Measurements from ENCODE around the gene SPOCD1.

The SPOCD1 gene

DNA sequence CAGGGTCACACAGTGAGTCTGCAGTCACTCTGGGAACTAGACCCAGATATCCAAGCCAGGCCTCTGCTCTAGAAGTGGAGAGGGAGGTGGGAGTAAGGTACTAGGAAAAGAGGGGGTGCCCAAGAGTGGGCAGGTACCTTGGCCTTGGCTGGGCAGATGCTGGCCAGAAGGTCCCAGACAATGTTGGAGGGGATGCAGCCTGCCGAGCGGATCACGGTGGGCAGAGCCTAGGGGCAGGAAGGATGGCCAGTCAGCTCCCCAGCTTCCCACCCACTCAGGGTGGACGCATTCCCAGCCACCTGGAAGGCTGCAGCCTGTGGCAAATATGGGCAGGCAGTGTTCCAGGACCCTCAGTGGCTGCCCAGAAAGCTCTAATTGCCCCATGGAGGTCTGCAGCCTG lies 23.3 kb downstream of the SPOCD1 start:
- no peaks in the 10 kb centered on the region for H3K9me3 ChIP-seq (ENCODE audit: insufficient read depth, low read depth, low read length)
- 90% methylated on average over 4 of the region's 4 CpGs for WGBS
- H3K27me3 ChIP-seq (ENCODE audit: insufficient read depth, low read length), result no peaks in the 10 kb centered on the region
- peaks cover 5% of the 10 kb centered on the region; the same call in 1 of the 2 replicates for H3K4me1 ChIP-seq (ENCODE audit: insufficient read depth, low read length)
- no peak overlapping the region for H3K27ac ChIP-seq (ENCODE audit: low read depth, low read length)
- no peak overlapping the region for H3K9ac ChIP-seq (ENCODE audit: low read depth, low read length)
- no peaks in the 10 kb centered on the region for H3K36me3 ChIP-seq (ENCODE audit: insufficient read depth, low read length)
- H3K4me3 ChIP-seq (ENCODE audit: low read length), result no peak overlapping the region

GRCh38 chr1:31792116-31792515 lies 23.7 kb downstream of the SPOCD1 start:
- Histone ChIP-seq H3K9me3 (ENCODE audit: insufficient read depth, low read depth, low read length) (no peaks in the 10 kb centered on the region), H3K27ac (ENCODE audit: low read depth, low read length) (no peak overlapping the region), H3K4me1 (ENCODE audit: insufficient read depth, low read length) (peaks cover 6% of the 10 kb centered on the region; the same call in 1 of the 2 replicates), H3K36me3 (ENCODE audit: insufficient read depth, low read length) (no peaks in the 10 kb centered on the region), H3K9ac (ENCODE audit: low read depth, low read length) (no peak overlapping the region), H3K4me3 (ENCODE audit: low read length) (no peak overlapping the region), H3K27me3 (ENCODE audit: insufficient read depth, low read length) (no peaks in the 10 kb centered on the region)
- WGBS, result 88% methylated on average over 11 of the region's 11 CpGs

GRCh38 chr1:31791131-31791858 lies 24.5 kb downstream of the SPOCD1 start:
- no peaks in the 10 kb centered on the region for H3K36me3 ChIP-seq (ENCODE audit: insufficient read depth, low read length)
- H3K9me3 ChIP-seq (ENCODE audit: insufficient read depth, low read depth, low read length), result no peaks in the 10 kb centered on the region
- H3K27me3 ChIP-seq (ENCODE audit: insufficient read depth, low read length), result no peaks in the 10 kb centered on the region
- H3K27ac ChIP-seq (ENCODE audit: low read depth, low read length), result no peak overlapping the region
- no peak overlapping the region for H3K9ac ChIP-seq (ENCODE audit: low read depth, low read length)
- H3K4me1 ChIP-seq (ENCODE audit: insufficient read depth, low read length), result peaks cover 6% of the 10 kb centered on the region; the same call in 1 of the 2 replicates
- WGBS, result 88% methylated on average over 13 of the region's 13 CpGs
- H3K4me3 ChIP-seq (ENCODE audit: low read length), result no peak overlapping the region

GRCh38 chr1:31790641-31791091 lies 25.2 kb downstream of the SPOCD1 start:
- 81% methylated on average over 11 of the region's 11 CpGs for WGBS
- Histone ChIP-seq H3K36me3 (ENCODE audit: insufficient read depth, low read length) (no peaks in the 10 kb centered on the region), H3K27me3 (ENCODE audit: insufficient read depth, low read length) (no peaks in the 10 kb centered on the region), H3K9ac (ENCODE audit: low read depth, low read length) (no peak overlapping the region), H3K27ac (ENCODE audit: low read depth, low read length) (no peak overlapping the region), H3K4me3 (ENCODE audit: low read length) (no peak overlapping the region), H3K9me3 (ENCODE audit: insufficient read depth, low read depth, low read length) (no peaks in the 10 kb centered on the region), H3K4me1 (ENCODE audit: insufficient read depth, low read length) (peaks cover 6% of the 10 kb centered on the region; the same call in 1 of the 2 replicates)

- 82% methylated on average over 3 of the region's 3 CpGs for WGBS
- H3K36me3 ChIP-seq (ENCODE audit: insufficient read depth, low read length), result no peaks in the 10 kb centered on the region
- H3K27me3 ChIP-seq (ENCODE audit: insufficient read depth, low read length), result no peaks in the 10 kb centered on the region
- H3K9me3 ChIP-seq (ENCODE audit: insufficient read depth, low read depth, low read length), result no peaks in the 10 kb centered on the region
- peaks cover 6% of the 10 kb centered on the region; the same call in 1 of the 2 replicates for H3K4me1 ChIP-seq (ENCODE audit: insufficient read depth, low read length)
- H3K4me3 ChIP-seq (ENCODE audit: low read length), result no peak overlapping the region
- no peak overlapping the region for H3K27ac ChIP-seq (ENCODE audit: low read depth, low read length)
- no peak overlapping the region for H3K9ac ChIP-seq (ENCODE audit: low read depth, low read length)
These were observed 25.7 kb downstream of the SPOCD1 start for GRCh38 chr1:31790140-31790539.

DNA sequence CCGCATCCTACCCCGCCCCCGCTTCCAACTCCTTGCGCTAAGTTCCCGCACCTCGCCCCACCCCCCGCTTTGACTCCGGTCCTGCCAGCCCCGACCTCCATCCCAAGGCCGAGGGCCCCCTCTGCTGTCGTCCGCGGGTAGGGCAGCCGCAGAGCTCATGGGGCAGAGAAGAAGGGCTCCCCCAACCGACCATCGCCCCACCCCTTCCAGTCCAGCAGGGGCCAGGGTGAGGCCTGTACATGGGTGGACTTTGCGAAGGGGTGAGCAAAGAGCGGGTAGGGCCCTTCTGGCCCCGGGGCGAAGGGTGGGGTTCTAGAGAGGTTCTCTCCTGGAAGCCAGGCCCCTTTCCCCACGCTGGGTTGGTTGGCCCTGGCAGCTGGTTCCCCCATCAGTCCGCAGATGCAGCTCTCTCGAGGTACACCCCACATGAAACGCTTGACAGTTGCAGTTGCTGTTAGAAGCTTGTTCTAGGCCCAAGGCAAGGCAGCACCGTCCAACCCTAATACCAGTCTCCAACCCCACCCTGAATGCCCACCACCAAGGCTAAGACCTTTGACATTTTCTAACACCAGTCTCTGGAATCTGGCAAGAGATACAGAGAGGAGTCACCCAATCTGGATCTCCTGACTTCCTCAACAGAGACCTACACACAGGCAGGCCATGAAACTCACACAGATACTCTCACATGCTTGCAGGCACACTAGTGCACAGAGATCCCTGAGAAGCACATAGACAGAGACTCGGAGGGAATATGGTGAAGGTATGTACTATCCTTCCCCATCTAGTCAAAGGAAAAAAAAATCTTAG lies 26.4 kb downstream of the SPOCD1 start:
- Histone ChIP-seq H3K4me1 (ENCODE audit: insufficient read depth, low read length) (peaks cover 6% of the 10 kb centered on the region; the same call in 1 of the 2 replicates), H3K27ac (ENCODE audit: low read depth, low read length) (no peak overlapping the region), H3K9ac (ENCODE audit: low read depth, low read length) (no peak overlapping the region), H3K9me3 (ENCODE audit: insufficient read depth, low read depth, low read length) (no peaks in the 10 kb centered on the region), H3K4me3 (ENCODE audit: low read length) (peak overlapping the region; percentile 79), H3K36me3 (ENCODE audit: insufficient read depth, low read length) (no peaks in the 10 kb centered on the region), H3K27me3 (ENCODE audit: insufficient read depth, low read length) (no peaks in the 10 kb centered on the region)
- WGBS, result 19% methylated on average over 23 of the region's 26 CpGs

- Histone ChIP-seq H3K4me3 (ENCODE audit: low read length) (peak overlapping the region; percentile 79), H3K27me3 (ENCODE audit: insufficient read depth, low read length) (no peaks in the 10 kb centered on the region), H3K9ac (ENCODE audit: low read depth, low read length) (0 out of 2 replicates have a peak overlapping the region, but pooled peaks have one; percentile 32), H3K4me1 (ENCODE audit: insufficient read depth, low read length) (peaks cover 6% of the 10 kb centered on the region; the same call in 1 of the 2 replicates), H3K27ac (ENCODE audit: low read depth, low read length) (peak overlapping the region; percentile 68; the same call in 1 of the 2 replicates), H3K36me3 (ENCODE audit: insufficient read depth, low read length) (no peaks in the 10 kb centered on the region), H3K9me3 (ENCODE audit: insufficient read depth, low read depth, low read length) (no peaks in the 10 kb centered on the region)
- 0% methylated on average over 21 of the region's 22 CpGs for WGBS
These were observed 27.0 kb downstream of the SPOCD1 start for GRCh38 chr1:31788825-31789256.

GRCh38 chr1:31788138-31788824 lies 27.5 kb downstream of the SPOCD1 start:
- H3K27ac ChIP-seq (ENCODE audit: low read depth, low read length), result peak overlapping the region; percentile 95
- 6% methylated on average over 39 of the region's 39 CpGs for WGBS
- H3K36me3 ChIP-seq (ENCODE audit: insufficient read depth, low read length), result no peaks in the 10 kb centered on the region
- H3K27me3 ChIP-seq (ENCODE audit: insufficient read depth, low read length), result no peaks in the 10 kb centered on the region
- peak overlapping the region; percentile 86 for H3K9ac ChIP-seq (ENCODE audit: low read depth, low read length)
- H3K9me3 ChIP-seq (ENCODE audit: insufficient read depth, low read depth, low read length), result no peaks in the 10 kb centered on the region
- peaks cover 7% of the 10 kb centered on the region for H3K4me1 ChIP-seq (ENCODE audit: insufficient read depth, low read length)
- H3K4me3 ChIP-seq (ENCODE audit: low read length), result peak overlapping the region; percentile 79

- Histone ChIP-seq H3K4me3 (ENCODE audit: low read length) (peak overlapping the region; percentile 79), H3K9ac (ENCODE audit: low read depth, low read length) (no peak overlapping the region; the same call in 1 of the 2 replicates), H3K27me3 (ENCODE audit: insufficient read depth, low read length) (no peaks in the 10 kb centered on the region), H3K9me3 (ENCODE audit: insufficient read depth, low read depth, low read length) (no peaks in the 10 kb centered on the region), H3K36me3 (ENCODE audit: insufficient read depth, low read length) (no peaks in the 10 kb centered on the region), H3K27ac (ENCODE audit: low read depth, low read length) (peak overlapping the region; percentile 95; the same call in 1 of the 2 replicates), H3K4me1 (ENCODE audit: insufficient read depth, low read length) (peaks cover 12% of the 10 kb centered on the region)
- WGBS, result 57% methylated on average over 1 of the region's 1 CpG
These were observed 28.1 kb downstream of the SPOCD1 start for GRCh38 chr1:31787786-31788137.

- 93% methylated on average over 3 of the region's 3 CpGs for WGBS
- no peak overlapping the region for H3K9ac ChIP-seq (ENCODE audit: low read depth, low read length)
- H3K4me3 ChIP-seq (ENCODE audit: low read length), result no peak overlapping the region
- no peaks in the 10 kb centered on the region for H3K36me3 ChIP-seq (ENCODE audit: insufficient read depth, low read length)
- H3K27me3 ChIP-seq (ENCODE audit: insufficient read depth, low read length), result no peaks in the 10 kb centered on the region
- peaks cover 17% of the 10 kb centered on the region for H3K4me1 ChIP-seq (ENCODE audit: insufficient read depth, low read length)
- H3K27ac ChIP-seq (ENCODE audit: low read depth, low read length), result no peak overlapping the region
- H3K9me3 ChIP-seq (ENCODE audit: insufficient read depth, low read depth, low read length), result no peaks in the 10 kb centered on the region
These were observed 28.6 kb downstream of the SPOCD1 start for GRCh38 chr1:31787261-31787660.

Measured in HUES64 (cell line).